ENCODE data around the gene HDAC11.
A peak's percentile ranks its signal among the peaks of the same experiment; 100 is the strongest.

The HDAC11 gene

DNA sequence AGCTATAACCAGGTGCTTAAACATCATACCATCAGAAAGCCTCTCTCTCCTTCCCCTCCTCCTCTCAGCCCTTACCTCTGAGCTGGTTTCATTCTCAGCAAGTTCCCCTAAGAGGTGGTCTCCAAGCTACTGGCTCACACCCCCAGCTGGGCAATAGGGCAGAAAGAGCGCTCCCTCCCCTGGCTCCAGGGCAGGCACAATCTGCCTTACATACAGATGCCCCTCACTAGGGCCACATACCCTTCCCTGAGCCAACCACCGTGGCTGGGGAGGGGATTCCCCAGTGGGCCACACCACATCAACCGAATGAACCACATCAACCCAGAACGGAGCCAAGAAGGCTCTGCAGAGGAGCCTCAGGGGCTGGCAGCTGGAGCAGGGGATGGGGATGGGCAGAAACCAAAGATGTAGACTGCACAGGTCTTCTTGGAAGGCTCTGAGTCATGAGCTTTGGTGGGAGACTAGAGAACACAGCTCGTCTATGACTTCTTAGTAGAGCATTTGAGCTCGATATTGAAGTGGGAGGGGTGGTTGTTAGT is 64.3 kb downstream of the HDAC11 start:
- no peak for DNase-seq (ENCODE audit: low spot score)

DNA sequence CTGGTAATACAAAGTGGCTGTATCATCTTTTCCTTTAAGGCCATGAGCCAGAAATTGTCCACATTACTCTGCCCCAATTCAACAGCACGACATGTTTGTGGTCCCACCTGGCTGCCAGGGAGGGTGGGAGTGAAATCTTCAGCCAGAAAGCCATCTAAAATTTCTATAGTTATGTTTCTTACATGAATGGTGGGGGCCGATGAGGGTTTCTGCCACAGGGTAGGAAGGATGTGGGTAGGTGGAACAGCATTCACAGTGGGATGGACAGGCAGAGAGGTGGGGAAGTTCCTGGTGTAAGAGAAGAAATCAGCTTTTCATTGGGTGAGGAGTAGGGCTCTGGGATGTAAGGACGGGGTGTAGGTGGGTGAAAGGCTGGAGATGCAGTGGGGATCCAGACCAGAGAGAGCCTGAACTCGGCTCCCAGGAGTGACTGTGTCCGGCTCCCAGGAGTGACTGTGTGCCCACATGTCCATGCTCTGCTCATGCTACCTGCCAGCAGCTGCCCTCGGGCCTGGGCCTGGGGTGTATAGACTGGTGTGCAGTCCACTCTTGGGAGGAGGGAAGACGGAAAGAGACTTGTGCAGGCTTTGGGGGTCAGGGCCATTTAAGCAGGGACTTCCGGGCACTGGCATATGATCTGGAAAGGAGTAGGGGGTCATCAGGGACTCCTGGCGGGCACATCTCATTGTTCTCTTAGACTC is 65.0 kb downstream of the HDAC11 start:
- DNase-seq (ENCODE audit: low spot score) = no peak

DNA sequence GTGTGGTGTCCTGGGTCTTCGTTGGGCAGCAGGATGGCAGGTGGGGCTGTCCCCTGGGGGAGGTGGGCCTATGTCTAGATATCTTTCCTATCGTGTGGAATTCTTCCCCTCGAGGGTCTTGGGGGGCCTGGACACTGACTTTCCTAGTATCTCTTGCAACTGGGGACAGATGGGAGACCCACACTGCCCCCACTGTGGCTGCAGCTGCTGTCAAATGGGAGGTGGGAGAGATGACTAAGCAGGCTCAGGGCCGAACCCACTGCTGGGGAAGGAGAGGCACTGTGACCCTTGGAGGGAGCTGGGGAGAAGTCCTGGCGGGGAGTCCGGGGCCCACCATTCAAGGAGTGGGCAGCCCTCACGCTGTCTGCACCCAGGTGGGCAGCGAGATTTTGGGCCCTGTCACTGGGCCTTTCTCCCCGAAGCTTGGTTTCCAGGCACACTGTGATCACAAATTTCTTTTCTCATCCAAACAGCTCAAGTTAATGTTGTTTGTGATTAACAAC is 65.9 kb downstream of the HDAC11 start:
- no peak for DNase-seq (ENCODE audit: low spot score)

DNA sequence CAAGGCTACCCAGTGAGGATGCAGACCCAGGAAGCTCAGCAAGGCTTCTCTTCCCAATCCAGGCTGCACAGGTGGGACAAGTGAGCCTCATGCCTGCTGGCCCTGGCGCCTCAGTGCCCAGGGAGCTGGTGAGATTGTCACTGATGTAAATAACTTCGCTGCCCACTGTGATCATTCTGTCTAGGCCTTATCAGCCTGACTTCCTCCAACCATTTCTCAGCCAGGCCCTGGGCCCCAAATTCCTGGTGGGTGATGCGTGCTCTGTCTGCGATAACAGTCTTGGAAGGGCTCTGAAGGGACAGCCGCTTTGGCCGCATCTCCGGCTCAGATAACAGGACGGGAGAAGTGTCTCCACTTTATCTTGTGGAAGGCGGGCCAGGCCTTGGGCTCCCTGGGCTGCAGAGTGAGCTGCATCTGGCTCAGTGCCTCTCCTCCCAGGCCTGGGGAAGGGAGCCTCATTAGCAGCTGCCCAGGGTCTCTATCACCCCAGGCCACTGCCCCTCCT is 66.6 kb downstream of the HDAC11 start:
- DNase-seq (ENCODE audit: low spot score) = no peak

DNA sequence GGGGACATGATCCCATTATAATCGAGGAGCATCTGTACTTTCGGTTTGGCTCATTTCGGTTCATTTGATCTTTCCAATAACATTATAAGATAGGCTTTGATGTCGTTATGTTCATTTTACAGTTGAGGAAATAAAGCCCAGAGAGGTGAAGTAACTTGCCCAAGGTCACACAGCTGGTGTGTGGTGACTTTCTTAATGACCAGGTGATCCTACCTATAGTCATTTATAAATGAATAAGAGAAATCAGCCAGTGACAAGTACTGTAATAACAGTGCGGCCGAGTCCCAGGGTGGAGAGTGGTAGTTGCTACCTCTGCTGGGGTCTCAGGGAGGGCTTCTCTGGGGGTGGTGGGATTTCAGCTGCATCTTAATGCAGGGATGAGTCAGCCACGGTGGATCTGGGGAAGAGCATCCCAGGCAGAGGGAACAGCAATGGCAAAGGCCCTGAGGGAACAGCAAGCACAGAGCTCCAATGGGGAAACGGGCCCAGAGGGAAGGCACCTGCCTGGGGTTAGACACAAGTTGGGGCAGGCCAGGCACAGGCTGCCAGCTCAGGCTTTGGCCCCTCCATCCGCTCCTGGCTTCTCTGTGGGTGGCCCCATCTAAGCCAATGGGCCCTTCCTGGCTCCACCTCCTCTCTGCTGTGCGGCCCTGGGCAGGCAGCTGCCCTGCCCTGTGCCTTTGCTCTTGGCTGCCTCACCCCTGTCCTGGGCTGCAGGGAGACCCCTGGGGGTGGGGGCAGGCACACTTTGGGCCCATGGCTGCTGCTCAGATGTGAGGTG is 67.7 kb downstream of the HDAC11 start:
- no peak for DNase-seq (ENCODE audit: low spot score)

- peak; percentile 19 for DNase-seq (ENCODE audit: low spot score)
Observed at GRCh38 chr3:13548696-13549622, 68.9 kb downstream of the HDAC11 start, which contains the start of gene FBLN2. TSS of gene FBLN2 (plus strand) at chr3:13549125. CDS start at chr3:13570356, 21,231 bp downstream.

DNA sequence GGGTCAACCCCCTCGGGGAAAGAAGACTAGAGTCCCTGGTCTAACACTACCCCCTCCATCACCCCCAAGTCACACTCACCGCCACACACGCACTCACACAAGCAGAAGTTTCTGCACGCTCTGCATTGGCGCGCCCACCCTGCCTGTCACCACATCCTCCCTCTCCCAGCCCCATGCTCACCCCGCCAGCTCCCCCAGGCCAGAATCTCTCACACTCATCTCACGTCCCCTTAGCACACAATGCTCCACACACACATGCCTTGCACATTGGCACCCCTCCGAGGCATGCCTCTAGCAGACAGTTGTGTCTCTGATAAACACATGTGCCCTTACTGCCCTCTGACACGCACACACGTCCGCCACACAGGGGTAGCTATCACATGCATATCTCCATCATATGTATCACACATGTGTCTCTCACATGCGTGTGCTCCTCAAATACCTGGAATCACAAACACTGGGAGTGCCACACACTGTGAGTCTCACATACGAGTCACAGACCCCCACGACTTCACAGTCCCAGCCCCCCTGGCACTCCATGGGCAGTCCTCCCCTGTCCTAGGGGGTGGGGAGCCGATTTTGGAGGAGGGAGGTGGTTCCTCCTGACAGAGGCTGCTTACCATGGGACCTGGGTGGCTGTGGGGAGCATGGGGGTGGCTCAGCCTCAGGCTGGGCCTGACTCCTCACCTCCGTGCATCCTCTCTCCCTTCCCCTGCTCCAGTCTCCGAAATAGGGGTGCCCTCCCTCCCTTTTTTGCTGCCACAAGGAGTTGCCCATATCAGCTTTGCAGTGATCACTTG is 69.7 kb downstream of the HDAC11 start:
- DNase-seq (ENCODE audit: low spot score) = no peak

- no peak for DNase-seq (ENCODE audit: low spot score)
Observed at GRCh38 chr3:13550423-13550690, 70.3 kb downstream of the HDAC11 start.

DNA sequence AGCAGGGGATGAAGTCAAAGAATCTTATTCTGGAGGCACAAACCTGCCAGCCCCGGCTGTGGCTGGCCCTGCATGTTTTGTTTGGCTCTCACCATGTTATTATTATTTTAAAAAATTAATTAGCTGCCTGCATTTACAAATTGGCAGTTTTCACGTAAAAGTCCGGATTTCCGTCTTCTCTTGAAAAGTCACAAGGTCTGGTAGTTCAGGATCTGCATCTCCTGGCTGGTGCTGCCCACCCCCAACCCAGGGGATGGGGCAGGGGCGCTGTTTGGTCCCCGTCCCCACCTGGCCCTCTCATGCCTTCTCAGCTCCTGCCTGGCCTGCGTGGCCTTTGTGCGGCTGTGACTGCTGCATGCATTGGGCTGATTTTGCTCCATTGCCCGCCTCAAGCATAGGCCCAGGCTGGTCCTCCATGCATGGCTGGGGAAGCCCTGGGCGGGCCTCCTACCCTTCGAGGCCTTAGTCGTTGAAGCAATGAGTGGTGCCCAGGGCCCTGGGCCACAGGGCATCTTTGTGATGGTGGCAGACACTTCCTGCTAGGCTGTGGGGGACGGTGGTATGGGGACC is 70.8 kb downstream of the HDAC11 start:
- no peak for DNase-seq (ENCODE audit: low spot score)

- no peak for DNase-seq (ENCODE audit: low spot score)
Observed at GRCh38 chr3:13552857-13553652, 72.9 kb downstream of the HDAC11 start.

DNA sequence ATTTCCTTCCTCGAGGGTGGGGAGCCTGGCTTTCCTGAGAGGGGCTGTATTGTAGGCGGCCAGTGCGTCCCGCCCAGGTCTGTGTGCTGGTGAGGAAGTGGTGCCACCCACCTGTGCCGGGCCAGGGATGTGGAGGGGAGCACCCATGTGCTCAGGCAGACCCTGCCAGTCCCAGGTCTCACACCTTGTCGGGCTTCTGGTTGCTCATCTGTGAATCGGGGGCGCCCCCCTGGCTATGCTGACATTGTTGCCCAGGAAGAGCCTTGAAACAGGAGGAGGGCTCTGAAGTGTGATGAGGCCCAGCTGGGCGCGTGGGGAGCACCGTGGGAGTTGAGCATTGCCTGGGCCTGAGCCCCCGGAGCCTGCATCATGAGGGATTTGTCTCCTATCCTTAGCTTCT is 73.6 kb downstream of the HDAC11 start:
- DNase-seq (ENCODE audit: low spot score) = no peak

DNA sequence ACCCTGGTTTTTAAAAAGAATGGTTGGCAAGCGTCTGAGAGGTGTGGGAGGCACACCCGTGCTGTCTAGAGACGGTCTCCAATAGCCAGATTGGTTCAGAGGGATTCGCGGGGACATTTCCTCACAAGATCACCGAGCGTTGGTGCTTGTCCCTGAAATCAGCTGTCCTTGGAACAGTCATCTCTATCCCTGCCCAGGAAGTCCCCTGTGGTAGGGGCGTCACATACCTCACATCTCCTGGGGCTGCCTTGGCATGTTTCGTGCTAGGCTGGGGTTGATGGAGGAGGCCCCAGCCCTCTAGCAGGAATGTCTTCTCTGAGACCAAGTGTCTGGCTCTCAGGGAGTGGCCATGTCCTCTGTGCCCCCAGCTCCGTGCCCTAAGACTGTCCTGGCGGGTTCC is 75.6 kb downstream of the HDAC11 start:
- DNase-seq (ENCODE audit: low spot score) = no peak
